ENCODE measurements around the gene PCMTD2. TPM values are rescaled to one million over a fixed set of nuclear protein-coding genes. Genes with fewer than 3 reads are reported as not detected.

The PCMTD2 gene
- total and polyA plus RNA-seq, 2 experiments from 2014 or later, result 33.8 to 76.1 TPM

- peaks cover 23% of the 10 kb centered on the region for H3K36me3 Mint-ChIP-seq (ENCODE audit: low read depth)
- H3F3A ChIP-seq (replicated peaks; ENCODE audit: low read depth), result no peaks in the 10 kb centered on the region
- H2AFZ ChIP-seq, result no peak overlapping the region
- H3K36me3 ChIP-seq (ENCODE audit: insufficient read depth), result no peaks in the 10 kb centered on the region
- no peak overlapping the region for H3K27ac ChIP-seq (ENCODE audit: low read depth)
- H3K9me3 Mint-ChIP-seq, result peaks cover 28% of the 10 kb centered on the region
- no peaks in the 10 kb centered on the region for H3K79me2 ChIP-seq (replicated peaks; ENCODE audit: insufficient read depth)
- H3K4me1 ChIP-seq (ENCODE audit: insufficient read depth), result no peaks in the 10 kb centered on the region
- DNase-seq (ENCODE audit: low spot score), result no peak
- peaks cover 3% of the 10 kb centered on the region for H3K27me3 Mint-ChIP-seq (ENCODE audit: insufficient read depth, low read depth, poor library complexity)
- no peak overlapping the region for H3K4me3 ChIP-seq
- no peak overlapping the region for H3K27ac Mint-ChIP-seq
- TF ChIP-seq CREB1 (CRISPR knock-in tag; IDR thresholded peaks at IDR 0.05; ENCODE audit: low read depth) (no peak), STAT1 (IDR thresholded peaks at IDR 0.05; ENCODE audit: unreplicated experiment) (no peak), POLR2AphosphoS5 (IDR thresholded peaks at IDR 0.05; ENCODE audit: low read depth) (no peak), NANOG (IDR thresholded peaks at IDR 0.05; ENCODE audit: borderline replicate concordance) (no peak), JUNB (IDR thresholded peaks at IDR 0.05; ENCODE audit: unreplicated experiment) (no peak), ZNF114 (CRISPR knock-in tag; IDR thresholded peaks at IDR 0.05) (no peak), CTCF (conservative IDR thresholded peaks at IDR 0.05; ENCODE audit: low read depth in 2 of 2) (no peak), REST (IDR thresholded peaks at IDR 0.05; ENCODE audit: unreplicated experiment) (no peak), EZH2phosphoT487 (IDR thresholded peaks at IDR 0.05; ENCODE audit: unreplicated experiment) (no peak), ZNF331 (CRISPR knock-in tag; IDR thresholded peaks at IDR 0.05; ENCODE audit: low read depth) (no peak)
- no peaks in the 10 kb centered on the region for H3K27me3 ChIP-seq (ENCODE audit: insufficient read depth)
- no peak overlapping the region for H3K4me2 ChIP-seq
- H3K4me3 Mint-ChIP-seq, result no peak overlapping the region
- ATAC-seq, result no peak
- H4K20me1 ChIP-seq (replicated peaks; ENCODE audit: insufficient read depth), result no peaks in the 10 kb centered on the region; the same call in 1 of the 2 replicates
- H3K4me1 Mint-ChIP-seq, result no peaks in the 10 kb centered on the region
- H3K9me2 ChIP-seq (ENCODE audit: insufficient read depth), result no peaks in the 10 kb centered on the region
These were observed 22.2 kb downstream of the PCMTD2 start for GRCh38 chr20:64277571-64278316.

GRCh38 chr20:64278317-64278681 lies 22.8 kb downstream of the PCMTD2 start:
- no peak overlapping the region for H3K27ac Mint-ChIP-seq
- Histone ChIP-seq H3K79me2 (replicated peaks; ENCODE audit: insufficient read depth) (no peaks in the 10 kb centered on the region), H3K4me2 (no peak overlapping the region), H3K4me1 (ENCODE audit: insufficient read depth) (no peaks in the 10 kb centered on the region), H3F3A (replicated peaks; ENCODE audit: low read depth) (no peaks in the 10 kb centered on the region), H3K27me3 (ENCODE audit: insufficient read depth) (no peaks in the 10 kb centered on the region), H4K20me1 (replicated peaks; ENCODE audit: insufficient read depth) (no peaks in the 10 kb centered on the region; the same call in 1 of the 2 replicates), H3K27ac (ENCODE audit: low read depth) (no peak overlapping the region), H2AFZ (no peak overlapping the region), H3K4me3 (no peak overlapping the region), H3K9me2 (ENCODE audit: insufficient read depth) (no peaks in the 10 kb centered on the region), H3K36me3 (ENCODE audit: insufficient read depth) (no peaks in the 10 kb centered on the region)
- H3K27me3 Mint-ChIP-seq (ENCODE audit: insufficient read depth, low read depth, poor library complexity), result peaks cover 3% of the 10 kb centered on the region
- peaks cover 23% of the 10 kb centered on the region for H3K36me3 Mint-ChIP-seq (ENCODE audit: low read depth)
- ATAC-seq (no peak), DNase-seq (ENCODE audit: low spot score) (no peak)
- no peaks in the 10 kb centered on the region for H3K4me1 Mint-ChIP-seq
- H3K9me3 Mint-ChIP-seq, result peaks cover 33% of the 10 kb centered on the region
- no peak overlapping the region for H3K4me3 Mint-ChIP-seq
- no peak for TF ChIP-seq ETS1 (IDR thresholded peaks at IDR 0.05)
- TF ChIP-seq STAT1 (IDR thresholded peaks at IDR 0.05; ENCODE audit: unreplicated experiment), result no peak
- no peak for TF ChIP-seq NANOG (IDR thresholded peaks at IDR 0.05; ENCODE audit: borderline replicate concordance)
- TF ChIP-seq ZNF114 (CRISPR knock-in tag; IDR thresholded peaks at IDR 0.05), result no peak
- TF ChIP-seq REST (IDR thresholded peaks at IDR 0.05; ENCODE audit: unreplicated experiment), result no peak
- no peak for TF ChIP-seq JUNB (IDR thresholded peaks at IDR 0.05; ENCODE audit: unreplicated experiment)
- no peak for TF ChIP-seq ZNF331 (CRISPR knock-in tag; IDR thresholded peaks at IDR 0.05; ENCODE audit: low read depth)
